ENCODE data around the gene EXOC4. TPM values are rescaled to one million over a fixed set of nuclear protein-coding genes. Genes with fewer than 3 reads are reported as not detected.

Gene EXOC4
- total and polyA plus RNA-seq, 2 of the 13 experiments (the other 11 are each of a cell fraction or from before 2014, with no cell fraction given): 22.5 to 39.0 TPM

DNA sequence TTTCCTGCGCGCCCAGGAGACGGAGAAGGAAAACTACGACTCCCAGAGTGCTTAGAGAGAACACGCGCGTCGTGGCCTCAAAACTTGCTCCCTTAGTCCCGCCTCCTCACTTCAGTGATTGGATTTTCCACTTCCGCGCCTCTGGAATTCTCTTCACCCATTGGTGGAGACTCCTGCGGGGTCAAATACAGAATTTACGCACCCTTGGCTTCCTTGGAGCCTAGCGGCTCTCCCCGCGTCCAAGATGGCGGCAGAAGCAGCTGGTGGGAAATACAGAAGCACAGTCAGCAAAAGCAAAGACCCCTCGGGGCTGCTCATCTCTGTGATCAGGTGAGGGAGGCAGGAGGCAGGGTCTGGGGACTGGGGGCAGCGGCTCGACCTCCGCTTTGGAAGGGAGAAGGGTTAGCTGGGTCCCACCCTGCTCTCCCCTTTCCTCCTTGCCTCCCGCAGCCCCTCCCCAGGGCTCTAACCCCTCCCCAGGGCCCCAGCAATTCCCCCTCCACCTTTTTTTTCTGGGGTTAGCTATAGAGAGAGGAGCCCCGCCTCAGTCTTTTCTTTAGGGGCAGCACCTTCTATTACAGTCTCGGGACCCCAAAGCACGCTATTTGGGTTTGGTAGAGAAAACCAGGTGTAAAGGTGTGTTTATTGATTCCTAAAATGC lies at the start of gene EXOC4 (continued):
- TF ChIP-seq GATAD1 (CRISPR knock-in tag; IDR thresholded peaks at IDR 0.05) (peak; percentile 76), ASH2L (IDR thresholded peaks at IDR 0.05; ENCODE audit: insufficient read length, low read depth, low read length) (peak; percentile 61), REPIN1 (CRISPR knock-in tag; IDR thresholded peaks at IDR 0.05; ENCODE audit: borderline replicate concordance, low read depth) (no peak), ZNF160 (CRISPR knock-in tag; IDR thresholded peaks at IDR 0.05) (no peak), MTA1 (CRISPR knock-in tag; IDR thresholded peaks at IDR 0.05; ENCODE audit: borderline replicate concordance) (no peak), ZNF879 (CRISPR knock-in tag; IDR thresholded peaks at IDR 0.05) (no peak), ZBTB7B (CRISPR knock-in tag; IDR thresholded peaks at IDR 0.05) (no peak), ZNF563 (CRISPR knock-in tag; IDR thresholded peaks at IDR 0.05) (no peak), RBM22 (optimal IDR thresholded peaks at IDR 0.05; ENCODE audit: low read length) (no peak), IKZF4 (CRISPR knock-in tag; IDR thresholded peaks at IDR 0.05; ENCODE audit: borderline replicate concordance, low read depth, not compliant biosample characterization) (no peak), RFXAP (CRISPR knock-in tag; IDR thresholded peaks at IDR 0.05; ENCODE audit: borderline replicate concordance) (no peak), FOXM1 (CRISPR knock-in tag; IDR thresholded peaks at IDR 0.05) (no peak), HOXA3 (CRISPR knock-in tag; IDR thresholded peaks at IDR 0.05) (peak; percentile 90), KMT2A (CRISPR knock-in tag; IDR thresholded peaks at IDR 0.05) (peak; percentile 71; the same call in 1 of the 2 replicates), PHB2 (IDR thresholded peaks at IDR 0.05; ENCODE audit: partially characterized antibody) (no peak), BHLHE40 (IDR thresholded peaks at IDR 0.05; ENCODE audit: low read length) (no peak), RAD51 (IDR thresholded peaks at IDR 0.05; ENCODE audit: borderline replicate concordance) (no peak), ZNF33B (CRISPR knock-in tag; IDR thresholded peaks at IDR 0.05) (no peak), ZNF878 (CRISPR knock-in tag; IDR thresholded peaks at IDR 0.05) (no peak), GTF2F1 (IDR thresholded peaks at IDR 0.05; ENCODE audit: low read length) (no peak), THAP7 (CRISPR knock-in tag; IDR thresholded peaks at IDR 0.05) (no peak), ADNP (CRISPR knock-in tag; IDR thresholded peaks at IDR 0.05) (no peak)
- TF ChIP-seq, protein P1, sequence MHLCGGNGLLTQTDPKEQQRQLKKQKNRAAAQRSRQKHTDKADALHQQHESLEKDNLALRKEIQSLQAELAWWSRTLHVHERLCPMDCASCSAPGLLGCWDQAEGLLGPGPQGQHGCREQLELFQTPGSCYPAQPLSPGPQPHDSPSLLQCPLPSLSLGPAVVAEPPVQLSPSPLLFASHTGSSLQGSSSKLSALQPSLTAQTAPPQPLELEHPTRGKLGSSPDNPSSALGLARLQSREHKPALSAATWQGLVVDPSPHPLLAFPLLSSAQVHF (CRISPR knock-in tag; IDR thresholded peaks at IDR 0.05): no peak
- TF ChIP-seq, protein P2, sequence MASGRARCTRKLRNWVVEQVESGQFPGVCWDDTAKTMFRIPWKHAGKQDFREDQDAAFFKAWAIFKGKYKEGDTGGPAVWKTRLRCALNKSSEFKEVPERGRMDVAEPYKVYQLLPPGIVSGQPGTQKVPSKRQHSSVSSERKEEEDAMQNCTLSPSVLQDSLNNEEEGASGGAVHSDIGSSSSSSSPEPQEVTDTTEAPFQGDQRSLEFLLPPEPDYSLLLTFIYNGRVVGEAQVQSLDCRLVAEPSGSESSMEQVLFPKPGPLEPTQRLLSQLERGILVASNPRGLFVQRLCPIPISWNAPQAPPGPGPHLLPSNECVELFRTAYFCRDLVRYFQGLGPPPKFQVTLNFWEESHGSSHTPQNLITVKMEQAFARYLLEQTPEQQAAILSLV (CRISPR knock-in tag; IDR thresholded peaks at IDR 0.05; ENCODE audit: borderline replicate concordance): no peak
- TF ChIP-seq, protein P3, sequence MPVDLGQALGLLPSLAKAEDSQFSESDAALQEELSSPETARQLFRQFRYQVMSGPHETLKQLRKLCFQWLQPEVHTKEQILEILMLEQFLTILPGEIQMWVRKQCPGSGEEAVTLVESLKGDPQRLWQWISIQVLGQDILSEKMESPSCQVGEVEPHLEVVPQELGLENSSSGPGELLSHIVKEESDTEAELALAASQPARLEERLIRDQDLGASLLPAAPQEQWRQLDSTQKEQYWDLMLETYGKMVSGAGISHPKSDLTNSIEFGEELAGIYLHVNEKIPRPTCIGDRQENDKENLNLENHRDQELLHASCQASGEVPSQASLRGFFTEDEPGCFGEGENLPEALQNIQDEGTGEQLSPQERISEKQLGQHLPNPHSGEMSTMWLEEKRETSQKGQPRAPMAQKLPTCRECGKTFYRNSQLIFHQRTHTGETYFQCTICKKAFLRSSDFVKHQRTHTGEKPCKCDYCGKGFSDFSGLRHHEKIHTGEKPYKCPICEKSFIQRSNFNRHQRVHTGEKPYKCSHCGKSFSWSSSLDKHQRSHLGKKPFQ (CRISPR knock-in tag; IDR thresholded peaks at IDR 0.05; ENCODE audit: insufficient replicate concordance): no peak

Measured in HepG2 (cell line).